Daoy (cell line): ENCODE measurements around the gene SUFU. TPM values are rescaled to one million over a fixed set of nuclear protein-coding genes. Genes with fewer than 3 reads are reported as not detected.
A peak's percentile ranks its signal among the peaks of the same experiment; 100 is the strongest.

Experiments used
- DNase-seq: peaks from one replicate; pipeline ENCODE4 v3.0.0-alpha.2; 2015; ENCODE audit warnings: low read depth
- total RNA-seq: library from RNA; depleted of rRNA; stranded (reverse); fragments of >200 nt; shearing (Covaris generic); gene quantifications from 2 replicates; pipeline ENCODE4 v1.2.3, GENCODE V29; 2014

The SUFU gene
- total RNA-seq, 1 experiment from 2014 or later, result 0.40 TPM

DNA sequence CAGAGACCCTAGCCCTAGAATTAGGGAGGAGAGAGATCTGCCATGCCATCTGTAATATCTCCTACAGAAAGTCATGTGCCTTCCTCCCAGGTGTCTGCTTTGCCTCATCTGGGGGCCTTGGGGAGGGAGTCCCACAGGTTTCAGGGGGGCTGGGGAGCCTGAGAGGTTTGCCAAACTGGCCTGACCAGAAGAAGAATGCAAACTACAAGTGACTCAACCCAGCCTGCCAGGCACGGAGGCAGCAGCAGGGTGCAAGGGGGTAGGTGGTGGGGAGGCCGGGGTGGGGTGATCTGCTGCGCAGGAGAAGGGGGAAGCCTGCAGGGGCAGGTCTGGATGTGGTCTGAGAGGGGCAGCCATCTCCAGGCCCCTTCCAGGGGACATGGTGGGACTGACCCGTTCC lies 130.9 kb downstream of the SUFU start:
- DNase-seq, result no peak

GRCh38 chr10:102635377-102635776 lies 131.6 kb downstream of the SUFU start:
- no peak for DNase-seq

GRCh38 chr10:102639537-102639936 lies 135.8 kb downstream of the SUFU start:
- no peak for DNase-seq

GRCh38 chr10:102641402-102641801 lies 137.6 kb downstream of the SUFU start:
- DNase-seq, result no peak

- DNase-seq, result peak; percentile 93
Measured at GRCh38 chr10:102641880-102642735, 138.3 kb downstream of the SUFU start.

GRCh38 chr10:102642736-102643335 lies 139.1 kb downstream of the SUFU start:
- no peak for DNase-seq

DNA sequence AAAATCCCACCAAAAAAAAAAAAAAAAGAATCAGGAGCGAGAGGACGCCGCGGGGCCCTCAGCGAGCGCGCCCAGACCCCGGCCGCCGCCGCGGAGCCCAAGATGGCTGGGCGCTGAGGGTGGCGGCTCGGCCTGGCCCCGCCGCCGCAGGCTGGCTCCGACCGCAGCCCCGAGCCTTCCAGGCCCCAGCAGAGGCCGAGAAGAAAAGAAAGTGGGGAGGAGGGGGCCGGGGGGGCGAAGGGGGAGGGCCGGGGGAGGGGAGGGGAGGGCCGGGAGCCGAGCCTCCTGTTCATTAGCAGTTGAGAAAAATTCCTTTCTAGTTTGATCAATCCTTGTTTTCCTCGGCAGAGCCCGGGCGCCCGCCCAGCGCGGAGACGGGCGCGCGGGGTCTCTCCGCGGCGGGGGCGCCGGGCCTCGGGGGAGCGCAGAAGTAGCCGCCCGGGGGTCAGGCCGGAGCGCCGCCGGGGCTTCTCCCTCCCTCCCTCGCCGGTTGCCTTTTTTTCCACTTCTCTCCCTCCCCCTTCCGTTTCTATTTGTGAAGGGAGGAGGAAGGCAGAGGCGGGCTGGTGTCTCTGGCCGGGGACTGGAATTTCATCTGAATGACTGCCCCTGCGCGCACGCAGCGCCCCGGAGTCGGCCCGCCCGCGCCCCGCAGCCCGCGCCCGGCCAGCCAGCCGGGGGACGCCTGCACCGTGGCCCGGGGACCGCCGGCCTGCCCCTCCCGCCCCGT lies 139.7 kb downstream of the SUFU start:
- DNase-seq, result peak; percentile 75

GRCh38 chr10:102644066-102644645 lies 140.4 kb downstream of the SUFU start, which contains the start of gene TRIM8:
TRIM8 (plus strand) TSS chr10:102644479; CDS start chr10:102644618, 139 bp downstream.
- peak; percentile 60 for DNase-seq

DNA sequence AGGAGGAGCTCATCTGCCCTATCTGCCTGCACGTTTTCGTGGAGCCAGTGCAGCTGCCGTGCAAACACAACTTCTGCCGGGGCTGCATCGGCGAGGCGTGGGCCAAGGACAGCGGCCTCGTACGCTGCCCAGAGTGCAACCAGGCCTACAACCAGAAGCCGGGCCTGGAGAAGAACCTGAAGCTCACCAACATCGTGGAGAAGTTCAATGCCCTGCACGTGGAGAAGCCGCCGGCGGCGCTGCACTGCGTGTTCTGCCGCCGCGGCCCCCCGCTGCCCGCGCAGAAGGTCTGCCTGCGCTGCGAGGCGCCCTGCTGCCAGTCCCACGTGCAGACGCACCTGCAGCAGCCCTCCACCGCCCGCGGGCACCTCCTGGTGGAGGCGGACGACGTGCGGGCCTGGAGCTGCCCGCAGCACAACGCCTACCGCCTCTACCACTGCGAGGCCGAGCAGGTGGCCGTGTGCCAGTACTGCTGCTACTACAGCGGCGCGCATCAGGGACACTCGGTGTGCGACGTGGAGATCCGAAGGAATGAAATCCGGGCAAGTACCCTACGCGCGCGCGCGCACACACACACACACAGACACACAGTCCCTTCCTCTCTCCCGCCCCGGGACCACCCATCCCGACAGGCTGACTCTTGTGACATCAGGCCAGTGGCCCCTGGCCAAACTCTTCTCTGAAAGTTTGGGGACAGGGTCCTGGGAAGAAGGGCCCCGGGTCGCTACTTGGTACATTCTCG lies 141.0 kb downstream of the SUFU start:
- DNase-seq, result peak; percentile 84

DNA sequence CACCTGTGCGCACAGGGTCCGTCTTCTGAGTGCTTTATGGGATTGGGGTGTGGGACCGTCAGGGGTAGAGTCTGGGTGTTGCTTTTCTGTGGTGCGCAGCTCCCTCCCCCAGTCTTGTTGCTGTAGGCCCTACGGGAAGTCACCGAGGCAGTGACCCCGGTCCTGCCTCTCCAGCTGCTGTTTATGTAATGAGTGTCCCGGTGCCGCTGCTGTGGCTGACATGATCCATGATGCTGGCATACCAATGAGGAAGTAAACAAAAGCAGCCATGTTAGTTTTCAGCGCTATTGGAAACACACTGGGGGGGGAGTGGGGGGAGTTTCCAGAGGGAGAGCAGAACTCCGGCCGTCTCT lies 141.6 kb downstream of the SUFU start:
- DNase-seq, result peak; percentile 61

GRCh38 chr10:102645741-102646609 lies 142.2 kb downstream of the SUFU start:
- DNase-seq, result peak; percentile 90

DNA sequence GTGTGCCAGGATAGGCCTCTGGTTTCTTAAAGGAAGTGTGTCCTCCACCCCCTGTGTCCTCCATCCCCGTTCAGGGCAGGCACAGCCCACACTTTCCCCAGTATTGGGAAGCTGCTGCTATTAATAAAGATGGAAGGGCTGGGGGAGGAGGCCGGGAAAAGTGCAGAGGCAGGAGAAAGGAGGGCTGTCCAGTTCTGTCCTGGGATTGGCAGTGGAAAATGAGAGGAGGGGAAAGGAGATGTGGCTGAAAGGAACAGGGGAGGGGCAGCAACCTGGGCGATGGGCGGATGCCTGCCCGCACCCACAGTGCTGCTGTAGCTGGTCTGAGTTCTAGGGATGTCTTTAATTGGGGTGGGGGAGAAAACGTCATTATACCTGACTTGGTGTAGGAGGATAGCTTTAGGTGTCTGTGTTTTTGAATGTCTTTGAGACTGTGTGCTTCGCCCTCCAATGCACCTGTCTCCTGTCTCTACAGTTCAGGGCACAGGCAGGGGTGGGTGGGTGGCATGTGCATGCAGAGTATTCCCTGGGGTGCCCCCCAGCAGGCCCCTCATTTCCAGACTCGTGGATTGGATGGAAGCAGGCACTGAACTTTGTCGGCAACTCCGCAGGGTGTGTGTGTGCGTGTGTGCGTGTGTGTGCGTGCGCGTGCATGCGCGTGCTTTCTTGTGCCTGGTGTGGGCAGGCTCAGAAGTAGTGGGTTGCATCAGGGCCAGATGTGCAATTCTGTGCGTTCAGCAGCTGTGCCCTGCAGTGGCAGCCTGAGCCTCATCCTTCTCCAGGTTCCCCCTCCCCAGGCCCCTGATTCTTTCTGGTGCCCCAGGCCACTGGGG lies 143.1 kb downstream of the SUFU start:
- no peak for DNase-seq

DNA sequence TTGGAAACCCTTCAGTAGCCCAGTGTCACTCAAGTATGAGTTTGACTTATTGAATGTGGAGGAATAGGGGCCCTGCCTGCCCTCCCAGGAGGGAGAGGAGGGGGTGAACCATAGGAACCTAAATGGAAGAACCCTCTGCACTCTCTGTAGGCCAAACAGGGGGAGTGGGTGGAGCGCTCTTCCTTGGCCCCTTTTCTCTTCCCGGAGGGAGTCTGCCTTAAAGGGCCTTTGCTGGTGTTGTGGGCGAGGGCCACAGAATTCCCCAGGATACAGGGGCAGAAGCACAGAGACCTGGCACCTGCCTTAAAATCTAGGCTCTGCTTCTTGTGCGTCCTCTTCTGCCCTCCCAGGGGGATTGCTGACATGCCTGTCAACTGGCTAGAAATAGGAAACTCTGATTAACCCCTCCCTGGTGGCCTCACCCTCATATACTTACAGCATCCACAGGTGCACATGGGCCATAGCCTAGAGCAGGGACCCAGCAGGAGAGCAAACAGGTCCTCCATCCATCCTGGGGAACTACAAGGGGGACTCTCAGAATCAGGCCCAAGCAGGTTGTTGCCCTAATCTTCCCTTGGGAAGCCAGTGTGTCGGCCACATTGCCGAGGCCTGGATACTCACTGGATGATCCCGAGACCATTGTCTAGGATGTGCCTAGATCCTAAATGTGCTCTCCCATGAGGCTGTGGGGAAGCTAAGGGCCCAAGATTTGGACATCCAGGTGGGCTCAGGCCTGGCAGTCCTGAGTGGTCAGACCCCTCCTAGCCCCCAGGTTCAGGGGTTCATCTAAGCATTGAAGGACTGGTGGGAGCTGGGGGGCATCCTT lies 143.9 kb downstream of the SUFU start:
- DNase-seq, result no peak

DNA sequence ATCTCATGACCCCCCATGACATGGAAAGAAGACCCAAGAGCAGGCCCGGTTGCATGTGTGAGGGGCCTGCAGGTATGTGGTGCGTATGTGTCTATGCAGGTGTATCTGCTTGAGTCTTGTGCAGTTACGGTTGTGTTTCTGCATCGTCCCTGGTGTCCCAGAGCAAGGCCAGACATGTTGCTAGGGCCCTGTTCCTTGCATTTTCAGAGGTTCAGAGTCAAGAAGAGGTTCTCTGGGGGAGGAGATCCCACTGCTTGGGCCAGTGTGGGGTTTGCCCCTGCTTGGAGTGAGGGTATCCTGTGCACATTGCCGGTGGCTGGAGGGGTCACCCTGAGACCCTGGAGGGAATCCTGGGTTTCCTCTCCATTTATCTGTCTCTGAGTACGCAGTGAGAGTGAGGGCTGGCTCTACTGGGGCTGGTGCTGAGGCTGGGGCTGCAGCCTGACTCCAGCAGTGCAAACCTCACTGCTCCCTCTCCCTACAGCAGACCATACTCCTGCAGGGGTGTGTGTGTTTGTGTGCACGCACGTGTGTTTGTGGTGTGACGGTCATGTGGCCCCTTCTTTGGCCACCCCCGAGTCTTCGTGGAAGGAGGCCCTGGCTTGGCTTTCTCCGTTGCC lies 144.6 kb downstream of the SUFU start:
- DNase-seq, result no peak

DNA sequence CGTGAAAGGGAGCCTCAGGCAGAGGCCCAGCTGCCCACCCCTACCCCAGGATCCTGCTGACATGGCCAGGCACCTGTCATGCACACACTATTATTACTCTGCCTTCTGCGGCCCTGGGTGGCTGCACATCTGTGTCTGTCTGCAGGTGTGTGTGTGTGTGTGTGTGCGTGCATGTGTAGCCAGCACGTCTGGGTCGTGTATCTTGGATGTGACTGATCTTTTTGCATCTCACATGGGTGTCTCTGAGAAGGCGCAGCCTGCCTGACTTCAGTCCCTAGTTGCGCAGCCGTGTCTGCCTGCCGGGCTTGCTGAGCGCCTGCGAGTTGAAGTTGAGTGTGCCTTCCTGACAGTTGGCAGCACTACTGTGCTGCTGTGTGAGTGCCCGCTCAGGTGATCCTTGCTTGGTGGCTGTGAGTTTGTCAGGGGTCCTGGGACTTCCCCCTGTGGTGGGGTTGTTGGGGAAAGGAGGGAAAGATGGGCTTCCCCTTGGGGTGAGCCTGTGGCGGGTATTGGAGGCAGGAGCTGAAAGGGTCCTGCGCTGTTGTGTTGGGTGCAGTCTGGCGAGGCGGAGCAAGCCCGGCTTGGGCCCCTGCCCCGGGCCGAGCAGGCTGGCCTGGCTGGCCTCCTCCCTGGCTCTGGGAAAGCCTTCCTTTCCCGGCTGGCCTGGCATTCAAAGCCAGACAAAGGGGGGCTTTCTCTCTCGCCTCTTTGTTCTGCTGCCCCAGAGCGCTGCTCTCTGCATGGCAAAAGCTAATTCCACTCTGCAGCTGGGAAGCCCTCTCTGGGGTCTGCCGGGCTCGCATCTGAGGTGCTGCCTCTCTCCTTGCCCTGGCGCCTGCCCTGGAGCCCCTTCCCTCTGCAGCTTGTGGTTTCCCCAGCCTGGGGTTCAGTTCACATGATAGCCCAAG lies 145.4 kb downstream of the SUFU start:
- no peak for DNase-seq

DNA sequence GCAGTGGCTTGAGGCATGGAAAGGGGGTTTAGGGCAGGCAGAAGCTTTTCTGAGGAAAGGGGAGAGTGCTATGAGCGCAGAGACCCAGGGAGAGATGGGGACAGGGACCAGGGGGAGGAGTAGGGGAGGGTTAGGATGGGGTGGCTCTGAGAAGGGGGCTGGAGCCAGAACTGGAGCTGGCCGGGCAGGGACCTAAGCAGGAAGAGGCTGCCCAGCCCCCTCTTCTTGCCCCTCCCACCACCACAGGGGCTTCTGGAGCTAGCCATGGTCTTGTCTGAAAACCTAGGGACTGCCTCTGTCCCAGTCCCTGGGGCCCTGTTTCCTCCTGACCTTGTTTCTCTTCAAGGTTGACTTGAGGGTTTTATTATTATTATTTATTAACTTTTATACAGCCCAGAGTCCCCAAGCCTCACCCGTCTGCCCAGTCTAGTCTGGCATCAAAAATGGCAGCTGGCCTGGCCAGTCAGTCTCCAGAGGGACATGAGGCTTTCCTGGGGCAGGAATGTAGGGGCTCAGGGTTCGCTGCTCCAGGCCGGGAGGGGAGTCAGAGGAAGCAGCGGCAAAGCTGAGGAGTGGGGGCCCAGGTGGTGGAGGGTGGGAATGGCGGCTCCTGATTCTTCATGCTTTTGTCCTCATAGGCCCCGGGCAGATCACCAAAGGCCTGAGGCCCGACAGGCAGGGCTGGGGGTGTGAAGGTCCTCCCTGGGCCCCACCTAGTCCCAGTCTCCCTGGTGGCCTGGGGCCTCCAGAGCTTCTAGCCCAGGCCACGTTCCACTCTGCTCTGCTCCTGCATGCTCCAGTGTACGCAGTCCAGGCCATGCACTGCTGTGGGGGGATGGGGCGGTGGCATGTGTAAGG lies 146.3 kb downstream of the SUFU start:
- no peak for DNase-seq
